HEK293 (cell line): ENCODE measurements around the gene NUP153.

Experiments used
- CTCF ChIP-seq: fragments of 450-650 bp; formaldehyde crosslinking; IDR thresholded peaks from 2 replicates; pipeline ENCODE4 v1.5.1; 2016; ENCODE audit warnings: missing biosample characterization, missing genetic modification characterization
- ZBTB7A ChIP-seq: fragments of 450-650 bp; formaldehyde crosslinking; IDR thresholded peaks from 2 replicates; pipeline ENCODE4 v1.5.1; 2016; ENCODE audit warnings: low read depth, missing biosample characterization, missing genetic modification characterization
- ZFP41 ChIP-seq: fragments of 450-650 bp; formaldehyde crosslinking; IDR thresholded peaks from 2 replicates; pipeline ENCODE4 v1.5.1; 2016; ENCODE audit warnings: missing biosample characterization, missing genetic modification characterization, borderline replicate concordance
- ZNF239 ChIP-seq: fragments of 450-650 bp; formaldehyde crosslinking; IDR thresholded peaks from 2 replicates; pipeline ENCODE4 v1.5.1; 2016; ENCODE audit warnings: missing biosample characterization, missing genetic modification characterization
- ZNF280C ChIP-seq: fragments of 450-650 bp; formaldehyde crosslinking; IDR thresholded peaks from 2 replicates; pipeline ENCODE4 v1.5.1; 2016; ENCODE audit warnings: missing biosample characterization, missing genetic modification characterization
- ZNF350 ChIP-seq: fragments of 450-650 bp; formaldehyde crosslinking; IDR thresholded peaks from 2 replicates; pipeline ENCODE4 v1.5.0; 2017; ENCODE audit warnings: missing biosample characterization, mild to moderate bottlenecking, missing genetic modification characterization
- ZNF561 ChIP-seq: fragments of 450-650 bp; IDR thresholded peaks from 2 replicates; pipeline ENCODE4 v1.5.1; 2018; ENCODE audit warnings: missing biosample characterization, missing genetic modification characterization, borderline replicate concordance
- ZNF704 ChIP-seq: fragments of 450-650 bp; formaldehyde crosslinking; IDR thresholded peaks from 2 replicates; pipeline ENCODE4 v1.5.1; 2016; ENCODE audit warnings: missing biosample characterization, missing genetic modification characterization

GRCh38 chr6:17599877-17600526 lies 106.7 kb downstream of the NUP153 start, which contains the start of gene FAM8A1:
- TF ChIP-seq CTCF (tag by site-specific recombination) (peak; percentile 81), ZNF350 (tag by site-specific recombination) (no peak), ZNF239 (tag by site-specific recombination) (no peak), ZFP41 (no peak), ZNF561 (tag by site-specific recombination) (no peak), ZNF704 (no peak), ZNF280C (no peak), ZBTB7A (tag by site-specific recombination) (no peak)
